NCI-H1092 (cell line): ENCODE measurements around the gene C5.
"Not testable (repeated sequence)": the region's sequence is repeated elsewhere in the genome, so short reads cannot be mapped to it uniquely, and the experiment has no call there.

Source experiments
- DNase-seq: peaks from one replicate; lab custom pipeline; 2025; lab: John Stamatoyannopoulos, UW

Gene C5

GRCh38 chr9:121048618-121049017 is 1.5 kb downstream of the C5 start:
- DNase-seq = no peak

GRCh38 chr9:121048175-121048574 is 1.9 kb downstream of the C5 start:
- DNase-seq = no peak

- no peak for DNase-seq
Measured at GRCh38 chr9:121038804-121039203, 11.3 kb downstream of the C5 start.

GRCh38 chr9:121038362-121038761 is 11.7 kb downstream of the C5 start:
- DNase-seq = no peak

GRCh38 chr9:121035717-121036116 is 14.4 kb downstream of the C5 start:
- DNase-seq = not testable (repeated sequence)

GRCh38 chr9:121034529-121034928 is 15.5 kb downstream of the C5 start:
- no peak for DNase-seq

GRCh38 chr9:121029469-121029868 is 20.6 kb downstream of the C5 start:
- no peak for DNase-seq

- DNase-seq = not testable (repeated sequence)
Measured at GRCh38 chr9:121028285-121028684, 21.8 kb downstream of the C5 start.

- no peak for DNase-seq
Measured at GRCh38 chr9:121026768-121027167, 23.3 kb downstream of the C5 start.

GRCh38 chr9:121026260-121026691 is 23.8 kb downstream of the C5 start:
- no peak for DNase-seq

GRCh38 chr9:121024237-121024636 is 25.8 kb downstream of the C5 start:
- no peak for DNase-seq

- DNase-seq = no peak
Measured at GRCh38 chr9:121023064-121023463, 27.0 kb downstream of the C5 start.

GRCh38 chr9:121021301-121021700 is 28.8 kb downstream of the C5 start:
- DNase-seq = no peak

GRCh38 chr9:121019273-121019672 is 30.8 kb downstream of the C5 start:
- DNase-seq = no peak

- no peak for DNase-seq
Measured at GRCh38 chr9:121013911-121014310, 36.2 kb downstream of the C5 start.

GRCh38 chr9:121009650-121010049 is 40.4 kb downstream of the C5 start:
- no peak for DNase-seq

GRCh38 chr9:120999317-120999716 is 50.8 kb downstream of the C5 start:
- no peak for DNase-seq

GRCh38 chr9:120998111-120998510 is 52.0 kb downstream of the C5 start:
- DNase-seq = no peak

GRCh38 chr9:120997502-120997901 is 52.6 kb downstream of the C5 start:
- no peak for DNase-seq

- no peak for DNase-seq
Measured at GRCh38 chr9:120996409-120996808, 53.7 kb downstream of the C5 start.

GRCh38 chr9:120989065-120989464 is 61.0 kb downstream of the C5 start:
- no peak for DNase-seq

- DNase-seq = no peak
Measured at GRCh38 chr9:120985819-120986222, 64.3 kb downstream of the C5 start.

- DNase-seq = no peak
Measured at GRCh38 chr9:120983259-120983837, 66.7 kb downstream of the C5 start.

GRCh38 chr9:120982836-120983235 is 67.2 kb downstream of the C5 start:
- DNase-seq = no peak

- no peak for DNase-seq
Measured at GRCh38 chr9:120980951-120981350, 69.1 kb downstream of the C5 start.
